Measurements from ENCODE around the gene GPC6. TPM values are rescaled to one million over a fixed set of nuclear protein-coding genes. Genes with fewer than 3 reads are reported as not detected.

Gene GPC6
- total RNA-seq, 2 experiments from 2014 or later: not detected

GRCh38 chr13:93700115-93700514, 473.5 kb downstream of the GPC6 start:
- DNase-seq (ENCODE audit: low spot score): no peak
- Histone ChIP-seq H3K79me2 (ENCODE audit: insufficient read depth, low read depth, low read length) (no peaks in the 10 kb centered on the region), H3K4me1 (ENCODE audit: insufficient read depth, low read length, poor library complexity, severe bottlenecking) (no peaks in the 10 kb centered on the region), H3K4me2 (ENCODE audit: low read length) (no peak overlapping the region), H3K9me3 (ENCODE audit: low read length) (no peaks in the 10 kb centered on the region), H4K20me1 (ENCODE audit: insufficient read depth, low read length) (no peaks in the 10 kb centered on the region), H3K36me3 (ENCODE audit: insufficient read depth, low read length) (no peaks in the 10 kb centered on the region), H2AFZ (ENCODE audit: low read length) (no peak overlapping the region), H3K9me2 (ENCODE audit: insufficient read depth, low read length) (no peaks in the 10 kb centered on the region), H3K4me3 (ENCODE audit: low read depth, low read length, poor library complexity, severe bottlenecking) (no peak overlapping the region), H3K27ac (ENCODE audit: low read depth, low read length, poor library complexity, severe bottlenecking) (no peak overlapping the region)
- ChIA-PET CTCF (ENCODE audit: unreplicated experiment) (no interaction called here), POLR2A (interaction anchor here (0.7 kb wide), 1 partner anchor 1232 kb away, joined by 3 read pairs; no protein-coding TSS in a partner anchor)
- BruUV-seq (replicated peaks): no TSS peak
- TF ChIP-seq CTCF (conservative IDR thresholded peaks at IDR 0.05; ENCODE audit: low read length) (no peak), EZH2phosphoT487 (IDR thresholded peaks at IDR 0.05; ENCODE audit: borderline replicate concordance, low read depth, low read length) (no peak)
- intact Hi-C loops (cut with micrococcal nuclease; ENCODE audit: unreplicated experiment): no loop called here

GRCh38 chr13:93708308-93709075, 481.9 kb downstream of the GPC6 start:
- no peak for TF ChIP-seq CTCF (conservative IDR thresholded peaks at IDR 0.05; ENCODE audit: low read length)
- no peak for TF ChIP-seq EZH2phosphoT487 (IDR thresholded peaks at IDR 0.05; ENCODE audit: borderline replicate concordance, low read depth, low read length)
- H3K4me2 ChIP-seq (ENCODE audit: low read length): no peak overlapping the region
- BruUV-seq (replicated peaks): no TSS peak
- H2AFZ ChIP-seq (ENCODE audit: low read length): no peak overlapping the region
- DNase-seq (ENCODE audit: low spot score): no peak
- no peaks in the 10 kb centered on the region for H3K9me3 ChIP-seq (ENCODE audit: low read length)
- ChIA-PET POLR2A (no interaction called here), CTCF (ENCODE audit: unreplicated experiment) (no interaction called here)
- no peak overlapping the region for H3K4me3 ChIP-seq (ENCODE audit: low read depth, low read length, poor library complexity, severe bottlenecking)
- H4K20me1 ChIP-seq (ENCODE audit: insufficient read depth, low read length): no peaks in the 10 kb centered on the region
- no peaks in the 10 kb centered on the region for H3K9me2 ChIP-seq (ENCODE audit: insufficient read depth, low read length)
- no peaks in the 10 kb centered on the region for H3K4me1 ChIP-seq (ENCODE audit: insufficient read depth, low read length, poor library complexity, severe bottlenecking)
- H3K79me2 ChIP-seq (ENCODE audit: insufficient read depth, low read depth, low read length): no peaks in the 10 kb centered on the region
- no peaks in the 10 kb centered on the region for H3K36me3 ChIP-seq (ENCODE audit: insufficient read depth, low read length)
- H3K27ac ChIP-seq (ENCODE audit: low read depth, low read length, poor library complexity, severe bottlenecking): no peak overlapping the region
- intact Hi-C loops (cut with micrococcal nuclease; ENCODE audit: unreplicated experiment): no loop called here

- Histone ChIP-seq H3K9me3 (ENCODE audit: low read length) (no peaks in the 10 kb centered on the region), H3K4me1 (ENCODE audit: insufficient read depth, low read length, poor library complexity, severe bottlenecking) (no peaks in the 10 kb centered on the region), H3K9me2 (ENCODE audit: insufficient read depth, low read length) (no peaks in the 10 kb centered on the region), H3K79me2 (ENCODE audit: insufficient read depth, low read depth, low read length) (no peaks in the 10 kb centered on the region), H3K27ac (ENCODE audit: low read depth, low read length, poor library complexity, severe bottlenecking) (no peak overlapping the region), H2AFZ (ENCODE audit: low read length) (no peak overlapping the region), H3K4me3 (ENCODE audit: low read depth, low read length, poor library complexity, severe bottlenecking) (no peak overlapping the region), H3K36me3 (ENCODE audit: insufficient read depth, low read length) (no peaks in the 10 kb centered on the region), H3K4me2 (ENCODE audit: low read length) (no peak overlapping the region), H4K20me1 (ENCODE audit: insufficient read depth, low read length) (no peaks in the 10 kb centered on the region)
- no peak for DNase-seq (ENCODE audit: low spot score)
- TF ChIP-seq EZH2phosphoT487 (IDR thresholded peaks at IDR 0.05; ENCODE audit: borderline replicate concordance, low read depth, low read length) (no peak), CTCF (conservative IDR thresholded peaks at IDR 0.05; ENCODE audit: low read length) (no peak)
- POLR2A ChIA-PET: no interaction called here
- intact Hi-C loops (cut with micrococcal nuclease; ENCODE audit: unreplicated experiment): no loop called here
- no TSS peak for BruUV-seq (replicated peaks)
- CTCF ChIA-PET (ENCODE audit: unreplicated experiment): no interaction called here
Measured at GRCh38 chr13:93709506-93710244, 483.1 kb downstream of the GPC6 start.

All from OCI-LY7 (cell line).